Measurements from ENCODE around the gene MRPL12.

MRPL12 gene

GRCh38 chr17:81741049-81741593 is 38.0 kb downstream of the MRPL12 start:
- Histone ChIP-seq H3K4me3 (replicated peaks; ENCODE audit: insufficient read depth, low read length) (no peak overlapping the region), H3K27ac (replicated peaks) (no peak overlapping the region), H3K27me3 (ENCODE audit: insufficient read depth, poor library complexity, severe bottlenecking) (no peaks in the 10 kb centered on the region)
- no peak for TF ChIP-seq GABPA (IDR thresholded peaks at IDR 0.05; ENCODE audit: low read depth)
- no peak for TF ChIP-seq REST (IDR thresholded peaks at IDR 0.05; ENCODE audit: insufficient replicate concordance, low read depth)
- TF ChIP-seq POLR2AphosphoS5 (IDR thresholded peaks at IDR 0.05; ENCODE audit: low read depth): no peak
- no peak for TF ChIP-seq CTCF (IDR thresholded peaks at IDR 0.05; ENCODE audit: insufficient read depth, low read length)
- no peak for DNase-seq (ENCODE audit: low read depth in 1 of 2, low spot score in 1 of 2)

GRCh38 chr17:81741594-81742452 is 38.7 kb downstream of the MRPL12 start:
- Histone ChIP-seq H3K4me3 (replicated peaks; ENCODE audit: insufficient read depth, low read length) (no peak overlapping the region), H3K27me3 (ENCODE audit: insufficient read depth, poor library complexity, severe bottlenecking) (no peaks in the 10 kb centered on the region), H3K27ac (replicated peaks) (no peak overlapping the region)
- no peak for DNase-seq (ENCODE audit: low read depth in 1 of 2, low spot score in 1 of 2)
- TF ChIP-seq REST (IDR thresholded peaks at IDR 0.05; ENCODE audit: insufficient replicate concordance, low read depth): no peak
- TF ChIP-seq SPI1 (IDR thresholded peaks at IDR 0.05; ENCODE audit: borderline replicate concordance, low read depth): no peak
- no peak for TF ChIP-seq GABPA (IDR thresholded peaks at IDR 0.05; ENCODE audit: low read depth)
- no peak for TF ChIP-seq POLR2AphosphoS5 (IDR thresholded peaks at IDR 0.05; ENCODE audit: low read depth)
- TF ChIP-seq CTCF (IDR thresholded peaks at IDR 0.05; ENCODE audit: insufficient read depth, low read length): no peak

Small RNA genes lying within 50 kb of the gene (microRNA-seq; reads per million reads assigned to microRNA genes)
- gene MIR6786: 1.2 reads per million

Measured in HL-60 (cell line).